Putamen (tissue), 1 donor: ENCODE data around the gene PTCD2.
"Not testable (repeated sequence)": the region's sequence is repeated elsewhere in the genome, so short reads cannot be mapped to it uniquely, and the experiment has no call there.

Experiments used
- DNase-seq: peaks from one replicate; pipeline ENCODE4 v3.0.0-alpha.2; 2016; ENCODE audit warnings: low spot score

The PTCD2 gene

GRCh38 chr5:72380492-72381274 is 60.5 kb downstream of the PTCD2 start:
- no peak for DNase-seq

GRCh38 chr5:72383280-72383679 is 63.1 kb downstream of the PTCD2 start:
- no peak for DNase-seq

GRCh38 chr5:72383726-72384125 is 63.6 kb downstream of the PTCD2 start:
- no peak for DNase-seq

GRCh38 chr5:72386639-72387038 is 66.5 kb downstream of the PTCD2 start:
- DNase-seq: no peak

- DNase-seq: no peak
Observed at GRCh38 chr5:72387985-72388384, 67.8 kb downstream of the PTCD2 start.

GRCh38 chr5:72388646-72389045 is 68.5 kb downstream of the PTCD2 start:
- DNase-seq: no peak

- DNase-seq: no peak
Observed at GRCh38 chr5:72390836-72391235, 70.7 kb downstream of the PTCD2 start.

GRCh38 chr5:72392326-72392733 is 72.2 kb downstream of the PTCD2 start:
- no peak for DNase-seq

- no peak for DNase-seq
Observed at GRCh38 chr5:72393052-72393451, 72.9 kb downstream of the PTCD2 start.

- no peak for DNase-seq
Observed at GRCh38 chr5:72394688-72395087, 74.5 kb downstream of the PTCD2 start.

GRCh38 chr5:72397836-72398235 is 77.7 kb downstream of the PTCD2 start:
- no peak for DNase-seq

- no peak for DNase-seq
Observed at GRCh38 chr5:72400950-72401349, 80.8 kb downstream of the PTCD2 start.

GRCh38 chr5:72402381-72402890 is 82.3 kb downstream of the PTCD2 start:
- no peak for DNase-seq

GRCh38 chr5:72402959-72403628 is 82.9 kb downstream of the PTCD2 start:
- DNase-seq: no peak

- not testable (repeated sequence) for DNase-seq
Observed at GRCh38 chr5:72404771-72405170, 84.6 kb downstream of the PTCD2 start.

- no peak for DNase-seq
Observed at GRCh38 chr5:72407078-72407477, 86.9 kb downstream of the PTCD2 start.

- no peak for DNase-seq
Observed at GRCh38 chr5:72407541-72407940, 87.4 kb downstream of the PTCD2 start.

GRCh38 chr5:72408127-72408526 is 88.0 kb downstream of the PTCD2 start:
- DNase-seq: no peak

- DNase-seq: no peak
Observed at GRCh38 chr5:72408603-72409002, 88.4 kb downstream of the PTCD2 start.

- DNase-seq: no peak
Observed at GRCh38 chr5:72410688-72411295, 90.6 kb downstream of the PTCD2 start.

- no peak for DNase-seq
Observed at GRCh38 chr5:72412283-72413055, 92.3 kb downstream of the PTCD2 start.
